ENCODE data around the gene MEGF11.
"Not testable (repeated sequence)": the region's sequence is repeated elsewhere in the genome, so short reads cannot be mapped to it uniquely, and the experiment has no call there.

MEGF11 gene

GRCh38 chr15:66025972-66026371, 227.6 kb downstream of the MEGF11 start:
- DNase-seq (ENCODE audit: low read depth): no peak

GRCh38 chr15:66025015-66025452, 228.5 kb downstream of the MEGF11 start:
- no peak for DNase-seq (ENCODE audit: low read depth)

- no peak for DNase-seq (ENCODE audit: low read depth)
Measured at GRCh38 chr15:66024116-66024515, 229.4 kb downstream of the MEGF11 start.

GRCh38 chr15:66023311-66023972, 230.1 kb downstream of the MEGF11 start:
- DNase-seq (ENCODE audit: low read depth): no peak

GRCh38 chr15:66022163-66022525, 231.4 kb downstream of the MEGF11 start:
- DNase-seq (ENCODE audit: low read depth): no peak

- no peak for DNase-seq (ENCODE audit: low read depth)
Measured at GRCh38 chr15:66021496-66022162, 231.9 kb downstream of the MEGF11 start.

- DNase-seq (ENCODE audit: low read depth): no peak
Measured at GRCh38 chr15:66019826-66020398, 233.6 kb downstream of the MEGF11 start.

GRCh38 chr15:66019368-66019767, 234.2 kb downstream of the MEGF11 start:
- no peak for DNase-seq (ENCODE audit: low read depth)

- no peak for DNase-seq (ENCODE audit: low read depth)
Measured at GRCh38 chr15:66018488-66018797, 235.1 kb downstream of the MEGF11 start.

GRCh38 chr15:66017792-66018487, 235.6 kb downstream of the MEGF11 start:
- no peak for DNase-seq (ENCODE audit: low read depth)

- DNase-seq (ENCODE audit: low read depth): no peak
Measured at GRCh38 chr15:66017000-66017399, 236.6 kb downstream of the MEGF11 start.

GRCh38 chr15:66016199-66016598, 237.4 kb downstream of the MEGF11 start:
- no peak for DNase-seq (ENCODE audit: low read depth)

GRCh38 chr15:66014635-66015182, 238.8 kb downstream of the MEGF11 start:
- DNase-seq (ENCODE audit: low read depth): no peak

- no peak for DNase-seq (ENCODE audit: low read depth)
Measured at GRCh38 chr15:66014022-66014421, 239.5 kb downstream of the MEGF11 start.

GRCh38 chr15:66008940-66009562, 244.5 kb downstream of the MEGF11 start:
- no peak for DNase-seq (ENCODE audit: low read depth)

GRCh38 chr15:66007663-66008262, 245.8 kb downstream of the MEGF11 start:
- no peak for DNase-seq (ENCODE audit: low read depth)

- no peak for DNase-seq (ENCODE audit: low read depth)
Measured at GRCh38 chr15:66006986-66007385, 246.6 kb downstream of the MEGF11 start.

GRCh38 chr15:66004618-66005262, 248.8 kb downstream of the MEGF11 start:
- DNase-seq (ENCODE audit: low read depth): no peak

- not testable (repeated sequence) for DNase-seq (ENCODE audit: low read depth)
Measured at GRCh38 chr15:66003129-66003528, 250.4 kb downstream of the MEGF11 start.

- DNase-seq (ENCODE audit: low read depth): no peak
Measured at GRCh38 chr15:66001717-66002426, 251.7 kb downstream of the MEGF11 start.

- DNase-seq (ENCODE audit: low read depth): no peak
Measured at GRCh38 chr15:66001042-66001441, 252.5 kb downstream of the MEGF11 start.
